Panc1 (cell line): ENCODE results near the gene DKK1. TPM values are rescaled to one million over a fixed set of nuclear protein-coding genes. Genes with fewer than 3 reads are reported as not detected.

Experiments used
- ATAC-seq: fragments of 200-7000 bp; cut with Tn5 transposase; 2 replicates; pipeline ENCODE4 v1.9.1; 2020; ENCODE audit warnings: mild to moderate bottlenecking, moderate library complexity
- BruUV-seq: library from RNA; stranded (reverse); fragments of 400-500 nt; replicated peaks from 2 replicates; lab custom pipeline; 2021; lab: Mats Ljungman, UMichigan
- CTCF ChIA-PET: fragments of 300-600 bp; sonication (Branson Sonifier 250); formaldehyde crosslinking; loops from one replicate; lab custom pipeline; 2022; ENCODE audit warnings: antibody characterized with exemption; lab: Charles Lee
- POLR2A ChIA-PET: fragments of 300-600 bp; sonication (Branson Sonifier 250); formaldehyde crosslinking; loops from one replicate; lab custom pipeline; 2022; ENCODE audit warnings: antibody characterized with exemption; lab: Charles Lee
- DNase-seq: peaks from one replicate; pipeline ENCODE4 v3.0.0-alpha.2; 2010; ENCODE audit warnings: low read depth, low spot score
- H3K27ac ChIP-seq: 2 replicates; pipeline ENCODE4 v1.5.1; 2011; ENCODE audit warnings: mild to moderate bottlenecking, low read length, inconsistent platforms
- H3K27me3 ChIP-seq: fragments of 200-500 bp; sonication (Bioruptor generic); 2 replicates; pipeline ENCODE4 v1.6.0; 2014; ENCODE audit warnings: low read length, inconsistent platforms; ENCODE audit not compliant: control insufficient read depth, insufficient read depth
- H3K36me3 ChIP-seq: fragments of 200-500 bp; sonication (Bioruptor generic); 2 replicates; pipeline ENCODE4 v1.5.1; 2014; ENCODE audit warnings: inconsistent platforms, mild to moderate bottlenecking, low read length, moderate library complexity; ENCODE audit not compliant: control insufficient read depth, insufficient read depth
- H3K4me1 ChIP-seq: 2 replicates; pipeline ENCODE4 v1.5.1; 2011; ENCODE audit warnings: inconsistent platforms, mild to moderate bottlenecking, low read length, moderate library complexity; ENCODE audit not compliant: control insufficient read depth, insufficient read depth
- H3K4me3 ChIP-seq, 2 experiments: 2 replicates each; pipeline ENCODE4 v1.5.1; 2011 to 2012; ENCODE audit warnings: low read depth in 2 of 2, low read length in 2 of 2, mild to moderate bottlenecking in 2 of 2, inconsistent platforms in 1 of 2, moderate library complexity in 1 of 2
- H3K9me3 ChIP-seq: fragments of 200-500 bp; sonication (Bioruptor generic); 2 replicates; pipeline ENCODE4 v1.5.1; 2014; ENCODE audit warnings: low read depth, mild to moderate bottlenecking, inconsistent platforms, low read length, moderate library complexity; ENCODE audit not compliant: control insufficient read depth, insufficient read depth
- POLR2AphosphoS5 ChIP-seq: IDR thresholded peaks from 2 replicates; pipeline ENCODE4 v1.6.1; 2012; ENCODE audit warnings: mild to moderate bottlenecking, low read depth, low read length, moderate library complexity
- REST ChIP-seq, 2 experiments: IDR thresholded peaks; 2 replicates each; pipeline ENCODE4 v1.6.1; 2011 to 2012; ENCODE audit warnings: low read depth in 2 of 2, control low read depth in 1 of 2, low read length in 1 of 2, mild to moderate bottlenecking in 1 of 2, moderate library complexity in 1 of 2; ENCODE audit not compliant: insufficient read depth in 1 of 2
- SIN3A ChIP-seq: IDR thresholded peaks from 2 replicates; pipeline ENCODE4 v1.6.1; 2012; ENCODE audit warnings: low read depth, mild to moderate bottlenecking, low read length, moderate library complexity, borderline replicate concordance; ENCODE audit not compliant: insufficient read depth
- TCF7L2 ChIP-seq: IDR thresholded peaks from 2 replicates; pipeline ENCODE4 v1.6.1; 2011; ENCODE audit warnings: mild to moderate bottlenecking, low read depth, low read length, inconsistent platforms
- in situ Hi-C: cut with HindIII; loops from 2 replicates; pipeline ENCODE4 v1.10.0; 2016; ENCODE audit warnings: low sequenced_read_pairs, low pct_unique_long_range_greater_than_20kb
- intact Hi-C: fragments of 100-400 bp; cut with micrococcal nuclease; formaldehyde crosslinking; loops from one replicate; pipeline ENCODE4 v1.10.0; 2022; ENCODE audit not compliant: unreplicated experiment
- total RNA-seq: library from RNA; stranded (reverse); gene quantifications from one replicate; pipeline ENCODE4 v1.2.1, GENCODE V29; 2021; ENCODE audit not compliant: unreplicated experiment
- TF ChIP-seq, protein P1 (sequence below): fragments of 450-650 bp; IDR thresholded peaks from 2 replicates; pipeline ENCODE4 v1.5.1; 2017; ENCODE audit warnings: mild to moderate bottlenecking

DKK1 gene
- total RNA-seq, 1 experiment from 2014 or later, result 563 TPM

- ChIA-PET CTCF (interaction anchor here (0.9 kb wide), 1 partner anchor 34 kb away, joined by 3 read pairs; the partner anchor contains the start of gene DKK1), POLR2A (no interaction called here)
- Histone ChIP-seq H3K36me3 (no peaks in the 10 kb centered on the region), H3K4me3 (no peak overlapping the region), H3K4me1 (0 out of 2 replicates have a peak, but pooled peaks cover 3% of the 10 kb centered on the region), H3K27ac (peak overlapping the region; percentile 79; the same call in 1 of the 2 replicates), H3K9me3 (peaks cover 27% of the 10 kb centered on the region; the same call in 1 of the 2 replicates), H3K27me3 (no peaks in the 10 kb centered on the region)
- TF ChIP-seq REST (IDR thresholded peaks at IDR 0.05; ENCODE audit: insufficient read depth in 1 of 2, low read depth in 2 of 2, low read length in 1 of 2), result no peak
- no peak for TF ChIP-seq TCF7L2
- no peak for TF ChIP-seq POLR2AphosphoS5
- no peak for TF ChIP-seq SIN3A
- TF ChIP-seq, protein P1, sequence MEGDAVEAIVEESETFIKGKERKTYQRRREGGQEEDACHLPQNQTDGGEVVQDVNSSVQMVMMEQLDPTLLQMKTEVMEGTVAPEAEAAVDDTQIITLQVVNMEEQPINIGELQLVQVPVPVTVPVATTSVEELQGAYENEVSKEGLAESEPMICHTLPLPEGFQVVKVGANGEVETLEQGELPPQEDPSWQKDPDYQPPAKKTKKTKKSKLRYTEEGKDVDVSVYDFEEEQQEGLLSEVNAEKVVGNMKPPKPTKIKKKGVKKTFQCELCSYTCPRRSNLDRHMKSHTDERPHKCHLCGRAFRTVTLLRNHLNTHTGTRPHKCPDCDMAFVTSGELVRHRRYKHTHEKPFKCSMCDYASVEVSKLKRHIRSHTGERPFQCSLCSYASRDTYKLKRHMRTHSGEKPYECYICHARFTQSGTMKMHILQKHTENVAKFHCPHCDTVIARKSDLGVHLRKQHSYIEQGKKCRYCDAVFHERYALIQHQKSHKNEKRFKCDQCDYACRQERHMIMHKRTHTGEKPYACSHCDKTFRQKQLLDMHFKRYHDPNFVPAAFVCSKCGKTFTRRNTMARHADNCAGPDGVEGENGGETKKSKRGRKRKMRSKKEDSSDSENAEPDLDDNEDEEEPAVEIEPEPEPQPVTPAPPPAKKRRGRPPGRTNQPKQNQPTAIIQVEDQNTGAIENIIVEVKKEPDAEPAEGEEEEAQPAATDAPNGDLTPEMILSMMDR, result no peak
- BruUV-seq, result no TSS peak
- intact Hi-C loops (no loop called here), in situ Hi-C loops (no loop called here)
- DNase-seq (no peak), ATAC-seq (no peak)
Observed at GRCh38 chr10:52348037-52348564, 34.0 kb downstream of the DKK1 start.

- BruUV-seq, result no TSS peak
- DNase-seq (no peak), ATAC-seq (peak; percentile 53; the same call in 1 of the 2 replicates)
- in situ Hi-C loops (no loop called here), intact Hi-C loops (no loop called here)
- Histone ChIP-seq H3K9me3 (peaks cover 33% of the 10 kb centered on the region; the same call in 1 of the 2 replicates), H3K27me3 (no peaks in the 10 kb centered on the region), H3K36me3 (no peaks in the 10 kb centered on the region), H3K4me1 (peaks cover 12% of the 10 kb centered on the region; the same call in 1 of the 2 replicates), H3K4me3 (no peak overlapping the region), H3K27ac (peak overlapping the region; percentile 52; the same call in 1 of the 2 replicates)
- CTCF ChIA-PET, result no interaction called here
- TF ChIP-seq, protein P1, result no peak
- TF ChIP-seq POLR2AphosphoS5 (no peak), TCF7L2 (no peak), REST (IDR thresholded peaks at IDR 0.05; ENCODE audit: insufficient read depth in 1 of 2, low read depth in 2 of 2, low read length in 1 of 2) (no peak), SIN3A (no peak)
- POLR2A ChIA-PET, result no interaction called here
Observed at GRCh38 chr10:52351914-52352330, 37.8 kb downstream of the DKK1 start.
